Measurements from ENCODE around the gene LRFN2. TPM values are rescaled to one million over a fixed set of nuclear protein-coding genes. Genes with fewer than 3 reads are reported as not detected.

LRFN2 gene
- total and polyA plus RNA-seq, 2 donors (not counting 1 experiment from before 2014, with no cell fraction given): not detected

- WGBS (ENCODE audit: insufficient coverage): 79% methylated on average over 7 of the region's 9 CpGs
- Histone ChIP-seq H3K27me3 (replicated peaks in 1 of 4; ENCODE audit: control extremely low read depth in 1 of 4, control insufficient read depth in 3 of 4, insufficient read depth in 4 of 4, low read length in 3 of 4) (peaks cover 0 to 10% (median 1%) of the 10 kb centered on the region in 4 experiments), H3K36me3 (replicated peaks in 1 of 2; ENCODE audit: control extremely low read depth in 1 of 2, control insufficient read depth in 1 of 2, extremely low read depth in 1 of 2, insufficient read depth in 2 of 2, low read length in 1 of 2) (no peaks in the 10 kb centered on the region), H3K9ac (ENCODE audit: low read length) (no peak overlapping the region), H3K4me3 (ENCODE audit: control extremely low read depth in 1 of 5, extremely low read depth in 1 of 5, insufficient read depth in 1 of 5, low read depth in 2 of 5, low read length in 4 of 5) (no peak overlapping the region), H3K4me2 (replicated peaks; ENCODE audit: low read depth, low read length, poor library complexity, severe bottlenecking) (no peak overlapping the region), H3K4me1 (ENCODE audit: control insufficient read depth in 2 of 2, insufficient read depth in 2 of 2, low read length in 2 of 2) (no peaks in the 10 kb centered on the region), H4K20me1 (ENCODE audit: control insufficient read depth, insufficient read depth, low read length, poor library complexity, severe bottlenecking) (no peaks in the 10 kb centered on the region), H3K9me3 (ENCODE audit: control extremely low read depth in 1 of 3, control insufficient read depth in 2 of 3, insufficient read depth in 1 of 3, low read length in 2 of 3) (peaks cover 0 to 2% (median 0%) of the 10 kb centered on the region in 3 donors), H3K79me2 (ENCODE audit: control insufficient read depth, insufficient read depth, low read length) (no peaks in the 10 kb centered on the region), H2AFZ (ENCODE audit: insufficient read depth, low read depth, low read length, poor library complexity, severe bottlenecking) (no peak overlapping the region), H3K27ac (ENCODE audit: low read length in 2 of 2) (no peak overlapping the region)
- Mint-ChIP-seq H3K27me3 (peaks cover 31% of the 10 kb centered on the region), H3K4me3 (no peak overlapping the region), H3K4me1 (no peaks in the 10 kb centered on the region), H3K27ac (no peak overlapping the region), H3K9me3 (ENCODE audit: insufficient read depth) (peaks cover 2% of the 10 kb centered on the region)
- TF ChIP-seq, protein P1, sequence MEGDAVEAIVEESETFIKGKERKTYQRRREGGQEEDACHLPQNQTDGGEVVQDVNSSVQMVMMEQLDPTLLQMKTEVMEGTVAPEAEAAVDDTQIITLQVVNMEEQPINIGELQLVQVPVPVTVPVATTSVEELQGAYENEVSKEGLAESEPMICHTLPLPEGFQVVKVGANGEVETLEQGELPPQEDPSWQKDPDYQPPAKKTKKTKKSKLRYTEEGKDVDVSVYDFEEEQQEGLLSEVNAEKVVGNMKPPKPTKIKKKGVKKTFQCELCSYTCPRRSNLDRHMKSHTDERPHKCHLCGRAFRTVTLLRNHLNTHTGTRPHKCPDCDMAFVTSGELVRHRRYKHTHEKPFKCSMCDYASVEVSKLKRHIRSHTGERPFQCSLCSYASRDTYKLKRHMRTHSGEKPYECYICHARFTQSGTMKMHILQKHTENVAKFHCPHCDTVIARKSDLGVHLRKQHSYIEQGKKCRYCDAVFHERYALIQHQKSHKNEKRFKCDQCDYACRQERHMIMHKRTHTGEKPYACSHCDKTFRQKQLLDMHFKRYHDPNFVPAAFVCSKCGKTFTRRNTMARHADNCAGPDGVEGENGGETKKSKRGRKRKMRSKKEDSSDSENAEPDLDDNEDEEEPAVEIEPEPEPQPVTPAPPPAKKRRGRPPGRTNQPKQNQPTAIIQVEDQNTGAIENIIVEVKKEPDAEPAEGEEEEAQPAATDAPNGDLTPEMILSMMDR (IDR thresholded peaks at IDR 0.05): no peak
- no peak for TF ChIP-seq EZH2 (IDR thresholded peaks at IDR 0.05; ENCODE audit: borderline replicate concordance, insufficient read depth, low read depth, low read length, poor library complexity, severe bottlenecking)
- intact Hi-C loops (cut with micrococcal nuclease): no loop called here
- ATAC-seq (ENCODE audit: low read depth) (no peak), DNase-seq (no peak)
- CTCF ChIA-PET: no interaction called here
- POLR2A ChIA-PET: no interaction called here
These were observed 33.5 kb upstream of the LRFN2 start for GRCh38 chr6:40620574-40621240.

DNA sequence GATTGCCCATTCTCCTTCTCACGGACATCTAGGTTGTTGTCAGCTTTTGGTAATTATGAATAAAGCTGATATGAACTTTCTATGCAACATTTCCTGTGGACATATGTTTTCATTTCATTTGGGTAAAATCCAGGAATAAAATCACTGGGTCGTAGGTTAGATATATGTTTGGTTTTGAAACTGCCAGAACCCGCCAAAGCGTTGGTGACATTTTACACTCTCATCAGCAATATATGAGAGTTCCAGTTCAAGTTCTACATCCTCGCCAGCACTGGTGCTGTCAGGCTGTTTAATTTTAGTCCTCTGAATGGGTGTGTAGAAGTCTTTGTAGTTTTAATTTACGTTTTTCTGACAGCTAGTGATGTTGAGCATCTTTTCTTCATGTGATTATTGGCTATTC lies 27.5 kb upstream of the LRFN2 start:
- Histone ChIP-seq H3K79me2 (ENCODE audit: control insufficient read depth, insufficient read depth, low read length) (no peaks in the 10 kb centered on the region), H3K27me3 (replicated peaks in 1 of 4; ENCODE audit: control extremely low read depth in 1 of 4, control insufficient read depth in 3 of 4, insufficient read depth in 4 of 4, low read length in 3 of 4) (peaks cover 0 to 4% (median 2%) of the 10 kb centered on the region in 4 experiments), H2AFZ (ENCODE audit: insufficient read depth, low read depth, low read length, poor library complexity, severe bottlenecking) (no peak overlapping the region), H3K36me3 (replicated peaks in 1 of 2; ENCODE audit: control extremely low read depth in 1 of 2, control insufficient read depth in 1 of 2, extremely low read depth in 1 of 2, insufficient read depth in 2 of 2, low read length in 1 of 2) (no peaks in the 10 kb centered on the region), H3K9me3 (ENCODE audit: control extremely low read depth in 1 of 3, control insufficient read depth in 2 of 3, insufficient read depth in 1 of 3, low read length in 2 of 3) (peaks cover 0 to 2% (median 0%) of the 10 kb centered on the region in 3 donors), H4K20me1 (ENCODE audit: control insufficient read depth, insufficient read depth, low read length, poor library complexity, severe bottlenecking) (no peaks in the 10 kb centered on the region), H3K9ac (ENCODE audit: low read length) (no peak overlapping the region), H3K4me3 (ENCODE audit: control extremely low read depth in 1 of 5, extremely low read depth in 1 of 5, insufficient read depth in 1 of 5, low read depth in 2 of 5, low read length in 4 of 5) (no peak overlapping the region), H3K4me2 (replicated peaks; ENCODE audit: low read depth, low read length, poor library complexity, severe bottlenecking) (no peak overlapping the region), H3K4me1 (ENCODE audit: control insufficient read depth in 2 of 2, insufficient read depth in 2 of 2, low read length in 2 of 2) (no peaks in the 10 kb centered on the region), H3K27ac (ENCODE audit: low read length in 2 of 2) (no peak overlapping the region)
- peaks cover 41% of the 10 kb centered on the region for H3K27me3 Mint-ChIP-seq
- ATAC-seq (ENCODE audit: low read depth) (no peak), DNase-seq (no peak)
- TF ChIP-seq, protein P1 (IDR thresholded peaks at IDR 0.05): no peak
- no peak for TF ChIP-seq EZH2 (IDR thresholded peaks at IDR 0.05; ENCODE audit: borderline replicate concordance, insufficient read depth, low read depth, low read length, poor library complexity, severe bottlenecking)
- intact Hi-C loops (cut with micrococcal nuclease): no loop called here
- H3K9me3 Mint-ChIP-seq (ENCODE audit: insufficient read depth): no peaks in the 10 kb centered on the region
- no peak overlapping the region for H3K4me3 Mint-ChIP-seq
- POLR2A ChIA-PET: no interaction called here
- WGBS (ENCODE audit: insufficient coverage): no CpG with 5 or more reads among the region's 6 CpGs
- no peaks in the 10 kb centered on the region for H3K4me1 Mint-ChIP-seq
- CTCF ChIA-PET: no interaction called here
- H3K27ac Mint-ChIP-seq: no peak overlapping the region
